GM11168 (cell line): Measurements from ENCODE around the gene ZBED4.

Source experiments
- in situ Hi-C: fragments of 300-500 bp; cut with MboI; formaldehyde crosslinking; loops from one replicate; pipeline ENCODE4 v1.12.0; 2022; ENCODE audit warnings: low sequenced_read_pairs; ENCODE audit not compliant: unreplicated experiment

ZBED4 gene

DNA sequence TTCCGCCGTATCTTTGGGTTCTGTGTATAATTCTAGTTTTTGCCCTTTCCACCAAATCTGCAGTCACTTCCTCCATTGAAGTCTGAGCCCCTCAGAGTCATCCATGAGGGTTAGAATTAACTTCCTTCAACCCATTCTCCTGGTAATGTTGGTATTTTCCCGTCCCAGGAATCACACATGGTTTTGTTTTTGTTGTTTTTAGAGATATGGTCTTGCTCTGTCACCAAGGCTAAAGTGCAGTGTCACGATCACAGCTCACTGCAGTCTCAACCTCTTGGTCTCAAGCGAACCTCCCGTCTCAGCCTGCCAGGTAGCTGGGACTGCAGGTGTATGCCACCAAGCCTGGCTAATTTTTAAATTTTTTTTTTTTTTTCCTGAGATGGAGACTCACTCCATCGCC, 18.7 kb downstream of the ZBED4 start:
- in situ Hi-C loops = no loop called here

DNA sequence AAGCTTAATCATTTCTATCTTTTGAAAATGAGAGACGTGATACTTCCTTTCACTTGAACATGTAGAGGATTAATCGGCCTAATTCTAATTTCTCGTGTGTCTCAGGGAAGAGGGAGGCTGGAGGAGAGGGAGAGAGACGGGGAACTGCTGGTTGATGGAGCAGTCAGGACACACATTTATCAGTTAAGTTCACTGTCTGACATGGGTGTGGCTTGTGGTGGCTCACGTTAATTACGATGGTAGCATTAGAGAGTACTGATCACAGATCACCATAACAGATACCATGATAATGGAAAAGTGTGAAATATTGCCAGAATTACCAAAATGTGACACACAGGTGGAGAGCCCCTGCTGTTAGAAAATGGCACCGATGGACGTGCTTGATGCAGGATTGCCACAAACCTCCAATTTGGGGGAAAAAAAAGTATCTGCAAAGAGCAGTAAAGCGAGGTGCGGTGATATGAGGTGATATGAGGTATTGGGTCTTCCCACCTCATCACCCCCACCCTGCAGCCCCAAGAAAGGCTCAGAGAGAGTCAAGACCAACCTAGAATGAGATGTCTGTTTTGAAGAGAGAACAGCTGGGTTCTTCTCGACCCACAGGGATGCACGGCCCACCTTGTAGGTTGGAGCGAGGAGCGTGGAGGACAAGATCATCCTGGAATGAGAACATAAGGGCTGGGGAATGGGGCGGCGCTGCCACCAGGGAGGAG, 19.7 kb downstream of the ZBED4 start:
- in situ Hi-C loops = no loop called here

DNA sequence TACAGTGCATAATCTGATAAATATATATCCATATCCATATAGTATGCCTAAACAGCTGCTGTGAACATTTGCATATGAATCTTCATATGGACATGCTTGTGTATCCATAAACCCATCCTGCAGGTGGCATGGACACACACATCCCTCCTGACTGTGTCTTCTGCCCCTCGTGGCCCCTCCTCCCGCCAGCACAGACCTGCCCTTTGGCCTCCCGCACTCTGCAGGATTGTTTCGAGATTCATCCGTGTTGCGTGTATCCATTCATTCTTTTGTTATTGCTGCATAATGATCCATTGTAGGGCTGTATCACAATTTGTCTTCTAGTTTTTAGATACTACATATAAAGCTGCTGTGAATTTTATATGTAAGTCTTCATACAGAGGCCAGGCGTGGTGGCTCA, 24.0 kb downstream of the ZBED4 start:
- in situ Hi-C loops = no loop called here

DNA sequence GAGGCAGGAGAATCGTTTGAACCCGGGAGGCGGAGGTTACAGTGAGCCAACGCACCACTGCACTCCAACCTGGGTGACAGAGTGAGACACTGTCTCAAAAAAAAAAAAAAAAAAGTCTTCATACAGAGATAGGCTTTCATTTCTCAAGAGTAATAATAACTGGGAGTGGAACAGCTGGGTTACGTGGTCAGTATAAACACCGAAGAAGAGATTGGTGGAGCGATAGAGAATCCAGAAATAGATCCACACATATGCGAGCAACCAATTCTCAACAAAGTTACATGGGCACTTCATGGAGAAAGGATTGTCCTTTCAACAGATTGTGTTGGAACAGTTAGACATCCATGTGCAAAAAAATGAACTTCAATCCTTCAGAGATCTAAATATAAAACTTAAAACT, 24.6 kb downstream of the ZBED4 start:
- in situ Hi-C loops = no loop called here

DNA sequence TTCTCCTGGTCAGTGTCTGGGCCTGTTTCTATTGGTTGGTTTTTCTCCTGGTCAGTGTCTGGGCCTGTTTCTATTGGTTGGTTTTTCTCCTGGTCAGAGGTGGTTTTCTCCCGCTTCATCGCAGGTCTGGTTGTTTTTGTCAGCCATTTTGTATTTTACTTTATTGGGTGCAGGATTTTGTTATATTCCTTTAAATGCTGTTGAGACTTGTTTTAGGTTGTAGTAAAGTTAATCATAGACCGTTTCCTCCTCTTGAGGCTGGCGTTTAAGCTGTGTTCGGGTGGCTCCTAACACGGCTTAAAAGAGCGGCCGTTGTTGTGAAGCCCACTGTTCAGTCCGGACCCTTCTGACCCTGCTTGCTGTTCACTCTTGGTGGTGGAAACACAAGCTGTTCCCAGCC, 26.2 kb downstream of the ZBED4 start:
- in situ Hi-C loops = no loop called here

DNA sequence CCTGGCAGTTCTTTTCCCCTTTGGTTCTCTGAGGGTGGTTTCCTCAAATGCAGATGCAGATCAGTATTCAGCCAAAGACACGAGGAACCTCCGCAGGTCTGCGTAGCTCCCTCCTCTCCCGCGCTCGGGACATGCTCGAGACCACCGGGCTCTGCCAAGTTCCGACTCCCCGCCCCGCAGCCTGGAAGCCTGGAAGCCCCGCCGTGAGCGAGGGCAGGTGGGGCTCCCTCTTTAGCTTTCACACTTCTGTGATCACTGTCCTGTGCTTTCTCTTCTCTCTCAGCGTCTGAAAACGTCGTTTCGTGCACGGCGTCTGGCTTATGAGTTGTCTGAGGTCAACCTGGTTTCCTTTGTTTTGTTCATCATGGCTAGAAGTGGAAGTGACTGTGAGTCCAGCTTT, 26.6 kb downstream of the ZBED4 start:
- in situ Hi-C loops = no loop called here

DNA sequence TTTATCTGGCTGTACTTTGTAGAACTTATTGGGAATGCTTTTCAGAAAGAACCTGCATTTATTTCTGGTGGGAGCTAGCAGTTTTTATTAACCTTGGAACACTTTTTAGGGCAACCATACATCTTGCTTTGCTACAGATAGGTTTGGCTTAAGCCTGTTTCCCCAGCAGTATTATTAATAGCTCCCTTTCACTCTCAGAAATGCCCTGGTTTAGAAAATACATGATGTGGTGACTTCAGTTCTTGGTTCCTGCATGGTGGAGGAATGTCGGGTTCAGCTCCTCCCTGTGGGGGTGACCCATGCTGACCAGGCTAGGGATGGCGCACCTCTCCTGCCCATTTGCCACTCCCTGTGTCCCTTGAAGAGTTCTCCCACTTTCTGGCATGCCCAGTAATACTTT, 28.2 kb downstream of the ZBED4 start:
- in situ Hi-C loops = no loop called here

DNA sequence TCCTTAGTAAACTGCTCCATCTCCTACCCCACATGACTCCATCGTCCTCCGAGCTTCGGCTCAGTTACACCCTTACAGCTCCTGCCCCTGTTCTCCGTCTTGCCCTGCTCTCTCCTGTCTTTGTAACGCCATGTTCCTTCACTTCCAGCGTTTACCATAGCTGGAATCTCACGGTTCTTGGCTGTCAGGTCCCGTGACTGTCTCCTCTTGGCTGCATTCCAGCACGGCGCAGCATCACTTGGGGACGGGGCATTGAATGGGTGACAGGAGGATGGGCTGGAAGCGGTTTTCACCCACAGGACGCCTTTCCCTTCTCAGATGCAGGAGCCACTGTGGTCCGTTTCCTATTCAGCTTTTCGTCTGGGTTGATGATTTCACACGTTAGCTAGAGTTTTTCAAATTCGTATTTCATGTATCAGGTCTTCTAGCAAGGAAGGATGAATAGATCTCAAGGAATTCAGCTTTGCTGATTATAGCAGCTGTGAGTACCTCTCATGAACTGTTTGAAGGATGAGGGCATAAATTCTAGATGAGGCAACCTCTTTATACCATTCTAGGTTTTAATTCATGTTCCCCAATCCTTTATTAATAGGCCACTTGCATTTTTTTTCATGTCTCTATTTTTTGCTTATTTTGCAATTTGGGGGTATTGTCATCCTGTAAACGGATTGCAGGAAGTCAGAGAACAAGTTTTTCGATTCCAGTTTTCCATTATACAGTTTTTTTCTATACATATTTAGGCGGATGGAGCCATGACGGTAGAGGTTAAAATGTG, 29.1 kb downstream of the ZBED4 start:
- in situ Hi-C loops = no loop called here

DNA sequence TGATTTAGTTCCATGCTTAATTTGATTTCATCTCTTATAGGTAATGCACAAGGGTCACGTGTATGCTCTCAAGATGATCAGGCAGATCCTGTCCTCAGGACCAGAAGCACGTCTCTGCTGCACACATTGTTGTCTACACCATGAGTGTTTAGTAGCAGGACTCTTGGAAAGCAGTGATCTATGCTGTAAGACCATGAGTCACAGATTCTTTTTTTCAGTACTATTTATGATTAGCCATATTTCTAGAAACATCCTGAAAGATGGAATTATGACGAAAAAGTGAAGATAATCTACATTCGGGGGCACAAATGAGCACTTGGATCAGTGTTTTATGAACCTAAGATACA, 29.6 kb downstream of the ZBED4 start:
- in situ Hi-C loops = no loop called here

DNA sequence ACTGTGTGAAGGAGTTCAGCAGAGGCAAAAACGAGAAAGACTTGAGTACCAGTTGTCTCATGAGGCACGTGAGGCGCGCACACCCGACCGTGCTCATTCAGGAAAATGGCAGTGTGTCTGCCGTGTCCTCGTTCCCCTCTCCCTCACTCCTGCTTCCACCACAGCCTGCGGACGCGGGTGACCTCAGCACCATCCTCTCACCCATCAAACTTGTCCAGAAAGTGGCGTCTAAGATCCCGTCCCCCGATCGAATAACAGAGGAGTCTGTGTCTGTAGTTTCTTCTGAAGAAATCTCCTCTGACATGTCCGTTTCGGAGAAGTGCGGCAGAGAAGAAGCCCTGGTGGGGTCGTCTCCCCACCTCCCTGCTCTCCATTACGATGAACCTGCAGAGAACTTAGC, 30.4 kb downstream of the ZBED4 start:
- in situ Hi-C loops = no loop called here

DNA sequence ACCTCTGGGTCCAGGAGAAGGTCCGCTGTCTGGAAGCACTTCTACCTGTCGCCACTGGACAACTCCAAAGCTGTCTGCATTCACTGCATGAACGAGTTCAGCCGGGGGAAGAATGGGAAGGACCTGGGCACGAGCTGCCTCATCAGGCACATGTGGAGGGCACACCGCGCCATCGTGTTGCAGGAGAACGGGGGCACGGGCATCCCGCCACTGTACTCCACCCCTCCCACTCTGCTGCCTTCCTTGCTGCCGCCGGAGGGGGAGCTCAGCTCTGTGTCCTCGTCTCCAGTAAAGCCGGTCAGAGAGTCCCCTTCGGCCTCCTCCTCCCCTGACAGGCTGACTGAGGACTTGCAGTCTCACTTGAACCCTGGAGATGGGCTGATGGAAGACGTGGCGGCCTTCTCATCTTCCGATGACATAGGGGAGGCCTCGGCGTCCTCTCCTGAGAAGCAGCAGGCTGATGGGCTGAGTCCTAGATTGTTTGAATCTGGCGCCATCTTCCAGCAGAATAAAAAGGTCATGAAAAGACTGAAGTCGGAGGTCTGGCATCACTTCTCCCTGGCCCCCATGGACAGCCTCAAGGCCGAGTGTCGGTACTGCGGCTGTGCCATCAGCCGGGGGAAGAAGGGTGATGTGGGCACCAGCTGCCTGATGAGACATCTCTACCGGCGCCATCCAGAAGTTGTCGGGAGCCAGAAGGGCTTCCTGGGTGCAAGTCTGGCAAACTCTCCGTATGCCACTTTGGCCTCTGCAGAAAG, 31.0 kb downstream of the ZBED4 start:
- in situ Hi-C loops = no loop called here

DNA sequence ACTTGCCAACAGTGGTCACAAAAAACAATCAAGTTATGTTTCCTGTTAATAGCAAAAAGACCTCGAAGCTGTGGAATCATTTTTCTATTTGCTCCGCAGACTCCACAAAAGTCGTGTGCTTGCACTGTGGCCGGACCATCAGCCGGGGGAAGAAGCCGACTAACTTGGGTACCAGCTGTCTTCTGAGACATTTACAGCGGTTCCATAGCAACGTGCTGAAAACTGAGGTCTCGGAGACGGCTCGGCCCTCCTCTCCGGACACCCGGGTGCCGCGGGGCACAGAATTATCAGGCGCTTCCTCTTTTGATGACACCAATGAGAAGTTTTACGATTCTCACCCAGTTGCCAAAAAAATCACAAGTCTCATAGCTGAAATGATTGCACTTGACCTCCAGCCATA, 31.6 kb downstream of the ZBED4 start:
- in situ Hi-C loops = no loop called here

DNA sequence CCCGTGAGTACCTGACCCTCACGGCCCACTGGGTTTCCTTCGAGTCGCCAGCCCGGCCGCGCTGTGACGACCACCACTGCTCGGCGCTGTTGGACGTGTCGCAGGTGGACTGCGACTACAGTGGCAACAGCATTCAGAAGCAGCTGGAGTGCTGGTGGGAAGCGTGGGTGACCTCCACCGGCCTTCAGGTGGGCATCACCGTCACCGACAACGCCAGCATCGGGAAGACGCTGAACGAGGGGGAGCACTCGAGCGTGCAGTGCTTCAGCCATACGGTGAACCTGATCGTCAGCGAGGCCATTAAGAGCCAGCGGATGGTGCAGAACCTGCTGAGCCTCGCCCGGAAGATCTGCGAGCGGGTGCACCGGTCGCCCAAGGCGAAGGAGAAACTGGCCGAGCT, 32.2 kb downstream of the ZBED4 start:
- in situ Hi-C loops = no loop called here

DNA sequence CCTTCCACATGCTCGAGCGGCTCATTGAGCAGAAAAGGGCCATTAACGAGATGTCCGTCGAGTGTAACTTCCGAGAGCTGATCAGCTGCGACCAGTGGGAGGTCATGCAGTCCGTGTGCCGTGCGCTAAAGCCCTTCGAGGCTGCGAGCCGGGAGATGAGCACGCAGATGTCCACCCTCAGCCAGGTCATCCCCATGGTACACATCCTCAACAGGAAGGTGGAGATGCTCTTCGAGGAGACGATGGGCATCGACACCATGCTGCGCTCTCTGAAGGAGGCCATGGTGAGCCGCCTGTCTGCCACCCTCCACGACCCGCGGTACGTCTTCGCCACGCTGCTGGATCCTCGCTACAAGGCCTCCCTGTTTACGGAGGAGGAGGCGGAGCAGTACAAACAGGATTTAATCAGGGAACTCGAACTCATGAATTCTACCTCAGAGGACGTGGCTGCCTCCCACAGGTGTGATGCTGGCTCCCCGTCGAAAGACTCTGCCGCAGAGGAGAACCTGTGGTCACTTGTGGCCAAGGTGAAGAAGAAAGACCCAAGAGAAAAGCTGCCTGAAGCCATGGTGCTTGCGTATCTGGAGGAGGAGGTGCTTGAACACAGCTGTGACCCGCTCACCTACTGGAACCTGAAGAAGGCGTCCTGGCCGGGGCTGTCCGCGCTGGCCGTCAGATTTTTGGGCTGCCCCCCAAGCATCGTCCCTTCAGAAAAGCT, 32.9 kb downstream of the ZBED4 start:
- in situ Hi-C loops = no loop called here

DNA sequence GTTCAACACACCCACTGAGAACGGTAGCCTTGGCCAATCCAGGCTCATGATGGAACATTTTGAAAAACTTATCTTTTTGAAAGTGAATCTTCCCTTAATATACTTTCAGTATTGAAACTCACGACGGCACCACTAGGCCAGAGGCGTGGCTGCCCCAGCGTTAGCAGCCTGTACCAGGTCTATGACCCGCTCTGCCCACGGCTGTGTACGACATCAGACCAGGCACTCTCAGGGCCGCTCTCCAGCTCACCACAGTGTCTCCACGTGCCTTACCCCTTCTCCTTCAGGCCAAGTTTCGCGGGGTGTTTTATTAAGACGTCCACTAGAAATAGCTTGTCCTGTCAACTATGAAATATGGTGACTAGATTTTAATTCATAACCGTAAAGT, 33.4 kb downstream of the ZBED4 start:
- in situ Hi-C loops = no loop called here

DNA sequence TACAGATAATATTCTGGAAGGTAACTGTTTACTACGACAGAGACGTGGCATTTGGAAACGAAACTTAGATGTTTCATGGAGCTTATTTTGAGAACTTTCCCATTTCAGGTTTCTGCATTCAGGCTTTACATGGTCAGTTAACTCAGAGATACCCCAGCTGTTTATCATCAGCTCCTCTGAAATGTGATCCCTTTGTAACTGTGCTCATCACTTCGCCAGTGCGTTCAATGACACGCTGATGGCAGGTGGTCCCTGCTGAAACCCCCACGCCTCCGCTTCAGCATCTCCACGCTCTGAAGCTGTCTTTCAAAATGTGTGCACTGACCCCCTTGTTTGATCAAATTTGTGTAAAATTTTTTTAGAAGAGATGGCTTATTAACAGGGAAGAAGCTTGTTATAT, 34.1 kb downstream of the ZBED4 start:
- in situ Hi-C loops = no loop called here

DNA sequence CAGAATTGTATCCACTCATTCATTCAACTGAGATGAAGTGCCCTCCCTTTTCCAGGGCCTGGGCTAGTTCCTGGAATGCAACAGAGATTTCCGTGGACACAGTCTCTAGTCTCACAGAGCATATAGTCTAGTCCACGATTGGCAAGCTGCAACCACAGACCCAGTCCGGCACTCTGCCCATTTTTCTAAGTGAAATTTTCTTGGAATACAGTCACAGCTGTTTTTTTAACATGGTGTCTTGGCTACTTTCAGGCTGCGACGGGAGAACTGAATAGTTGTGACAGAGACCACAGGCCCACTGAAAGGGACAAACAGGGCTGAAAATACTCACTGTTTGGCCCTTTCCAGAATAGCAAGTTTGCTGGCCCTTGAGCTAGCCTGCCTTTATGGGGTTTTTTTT, 35.4 kb downstream of the ZBED4 start:
- in situ Hi-C loops = no loop called here

DNA sequence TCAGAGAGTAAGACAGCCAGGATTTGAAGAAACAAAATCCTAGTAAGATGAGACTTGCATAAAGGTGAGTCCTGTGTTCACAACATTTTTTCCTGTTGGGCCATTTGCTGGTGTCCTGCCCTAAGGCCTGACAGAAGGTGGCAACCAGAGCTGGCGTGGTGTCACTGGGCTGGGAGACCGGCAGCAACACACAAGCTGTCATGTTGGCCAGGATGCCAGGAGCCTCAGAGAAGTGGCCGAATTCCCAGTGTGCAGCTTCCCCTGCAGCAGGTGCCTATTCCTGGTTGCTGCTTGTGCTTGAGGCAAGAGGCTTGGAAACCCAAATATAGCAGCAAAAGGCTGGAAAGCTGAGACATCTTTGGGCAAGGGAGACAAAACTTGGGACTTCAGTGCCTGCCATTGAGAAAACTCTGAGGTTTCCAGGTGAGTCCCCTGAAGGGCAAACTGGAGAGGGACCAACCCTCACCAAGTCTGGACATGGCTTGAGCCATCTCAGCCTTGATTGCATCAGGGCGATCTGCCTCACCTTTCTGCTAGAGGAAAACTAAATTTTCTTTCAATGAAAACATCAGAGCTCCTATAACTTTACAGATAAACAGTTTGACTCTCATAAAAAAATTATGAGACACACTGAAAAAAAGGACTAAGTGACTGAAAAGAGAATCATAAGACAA, 38.7 kb downstream of the ZBED4 start:
- in situ Hi-C loops = no loop called here

DNA sequence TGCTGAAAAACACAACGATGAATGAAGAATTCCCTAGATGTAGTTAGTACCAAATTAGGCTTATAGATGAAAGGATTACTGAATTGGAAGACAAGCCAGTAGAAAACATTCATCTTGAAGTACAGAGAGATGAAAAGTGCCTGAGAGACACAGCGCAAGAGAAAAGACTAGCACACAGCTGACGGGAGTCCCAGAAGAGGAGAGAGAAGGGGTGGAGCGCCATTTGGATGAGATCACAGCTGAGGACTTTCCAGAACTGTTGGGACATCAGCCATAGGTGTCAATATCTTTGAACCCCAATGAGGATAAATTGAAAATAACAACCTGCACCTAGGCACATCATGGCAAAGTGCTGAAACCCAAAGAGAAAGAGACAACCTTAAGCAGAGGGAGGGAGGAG, 39.4 kb downstream of the ZBED4 start:
- in situ Hi-C loops = no loop called here

DNA sequence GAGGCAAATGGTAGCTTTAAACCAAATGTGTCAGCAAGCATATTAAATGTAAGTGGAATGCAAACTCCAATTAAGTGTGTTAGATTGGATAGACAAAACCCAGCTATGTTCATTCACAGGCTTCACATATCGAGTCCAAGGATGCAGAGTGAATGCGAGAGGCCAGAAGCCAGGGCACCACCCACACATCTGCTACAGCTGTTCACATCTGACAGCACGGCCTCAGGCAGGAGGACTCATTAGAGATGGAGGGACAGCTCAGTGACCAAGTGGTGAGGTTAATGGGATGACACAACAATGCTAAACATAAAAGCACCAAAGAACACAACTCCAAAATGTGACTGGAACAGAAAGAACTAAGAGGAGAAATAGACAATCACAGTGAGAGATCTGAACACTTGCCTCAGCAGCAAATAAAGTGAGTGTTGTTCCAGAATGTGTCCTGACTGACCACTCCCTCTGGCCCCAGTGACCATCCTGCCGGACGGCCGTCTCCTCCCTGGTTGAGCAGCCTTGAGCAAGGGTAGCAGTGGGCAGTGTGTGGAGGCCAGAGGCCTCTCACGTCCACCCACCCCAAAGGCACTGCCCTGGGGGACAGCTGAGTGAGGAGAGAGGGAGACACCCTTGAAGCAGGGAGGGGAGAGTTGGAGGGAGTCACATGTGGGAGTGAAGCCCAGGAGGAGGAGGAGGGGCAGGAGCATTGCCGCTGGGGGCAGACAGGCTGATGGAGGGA, 40.8 kb downstream of the ZBED4 start:
- in situ Hi-C loops = no loop called here
